NB4 (cell line): ENCODE results near the gene B9D1.

Experiments used
- DNase-seq: peaks from one replicate; pipeline ENCODE4 v3.0.0; 2010; ENCODE audit warnings: low read depth
- H3K4me3 ChIP-seq: one replicate; pipeline ENCODE4 v1.5.1; 2011; ENCODE audit warnings: mild to moderate bottlenecking, low read depth, low read length, moderate library complexity
- CTCF ChIP-seq: IDR thresholded peaks from one replicate; pipeline ENCODE4 v1.5.1; 2012; ENCODE audit warnings: low read depth, low read length
- MAX ChIP-seq: IDR thresholded peaks from 2 replicates; pipeline ENCODE4 v1.6.1; 2011; ENCODE audit warnings: low read depth, low read length
- MYC ChIP-seq: IDR thresholded peaks from 2 replicates; pipeline ENCODE4 v1.6.1; 2011; ENCODE audit warnings: low read depth, low read length
- POLR2A ChIP-seq: IDR thresholded peaks from 2 replicates; pipeline ENCODE4 v1.6.1; 2011; ENCODE audit warnings: mild to moderate bottlenecking; ENCODE audit not compliant: insufficient read length; ENCODE audit errors: extremely low read depth

B9D1 gene

GRCh38 chr17:19303367-19303776, 59.2 kb downstream of the B9D1 start:
- no peak for TF ChIP-seq POLR2A
- no peak for TF ChIP-seq CTCF
- no peak for TF ChIP-seq MAX
- no peak for TF ChIP-seq MYC
- peak; percentile 55 for DNase-seq
- no peak overlapping the region for H3K4me3 ChIP-seq

GRCh38 chr17:19302791-19303331, 59.7 kb downstream of the B9D1 start:
- DNase-seq, result peak; percentile 51
- H3K4me3 ChIP-seq, result no peak overlapping the region
- no peak for TF ChIP-seq POLR2A
- no peak for TF ChIP-seq CTCF
- TF ChIP-seq MAX, result no peak
- TF ChIP-seq MYC, result no peak

- TF ChIP-seq CTCF (no peak), MYC (no peak), POLR2A (no peak), MAX (no peak)
- DNase-seq, result no peak
- H3K4me3 ChIP-seq, result no peak overlapping the region
These were observed 60.5 kb downstream of the B9D1 start for GRCh38 chr17:19301973-19302372.

- TF ChIP-seq POLR2A (no peak), MYC (no peak), CTCF (no peak), MAX (no peak)
- H3K4me3 ChIP-seq, result no peak overlapping the region
- DNase-seq, result no peak
These were observed 61.1 kb downstream of the B9D1 start for GRCh38 chr17:19301274-19301951.

- no peak overlapping the region for H3K4me3 ChIP-seq
- TF ChIP-seq CTCF, result no peak
- no peak for TF ChIP-seq MAX
- no peak for TF ChIP-seq POLR2A
- no peak for TF ChIP-seq MYC
- no peak for DNase-seq
These were observed 62.7 kb downstream of the B9D1 start for GRCh38 chr17:19299866-19300265.
